ACHN (cell line): ENCODE data around the gene METTL21C.

Experiments used
- DNase-seq: peaks from one replicate; pipeline ENCODE4 v3.0.0-alpha.2; 2015
- in situ Hi-C: cut with HindIII; loops from 2 replicates; pipeline ENCODE4 v1.10.0; 2017; ENCODE audit warnings: low sequenced_read_pairs, low pct_ligation_motif_present, low pct_unique_long_range_greater_than_20kb

The METTL21C gene

GRCh38 chr13:102679449-102680132 is 15.3 kb downstream of the METTL21C start:
- DNase-seq = no peak
- in situ Hi-C loops = no loop called here

- in situ Hi-C loops = no loop called here
- DNase-seq = no peak
Measured at GRCh38 chr13:102678339-102679107, 16.3 kb downstream of the METTL21C start.

DNA sequence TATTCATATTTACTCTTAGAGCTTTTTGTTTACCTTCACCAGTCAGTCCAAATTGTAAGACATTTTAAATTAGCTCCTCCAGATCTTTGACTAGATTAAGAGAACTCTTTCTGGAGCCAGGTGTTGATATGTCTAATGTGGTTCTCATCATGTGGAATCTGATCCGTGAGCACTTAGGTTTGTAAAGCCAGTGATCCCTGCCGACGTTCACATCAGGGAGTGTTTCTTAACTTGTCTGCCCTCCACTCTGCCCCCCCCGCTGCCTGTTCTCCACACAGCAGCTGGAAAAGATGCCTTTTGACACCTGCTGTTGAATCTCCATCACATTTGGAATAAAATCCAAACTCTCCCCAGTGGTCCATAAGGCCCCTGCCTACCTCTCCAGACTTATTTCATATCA is 17.7 kb downstream of the METTL21C start:
- DNase-seq = no peak
- in situ Hi-C loops = no loop called here

DNA sequence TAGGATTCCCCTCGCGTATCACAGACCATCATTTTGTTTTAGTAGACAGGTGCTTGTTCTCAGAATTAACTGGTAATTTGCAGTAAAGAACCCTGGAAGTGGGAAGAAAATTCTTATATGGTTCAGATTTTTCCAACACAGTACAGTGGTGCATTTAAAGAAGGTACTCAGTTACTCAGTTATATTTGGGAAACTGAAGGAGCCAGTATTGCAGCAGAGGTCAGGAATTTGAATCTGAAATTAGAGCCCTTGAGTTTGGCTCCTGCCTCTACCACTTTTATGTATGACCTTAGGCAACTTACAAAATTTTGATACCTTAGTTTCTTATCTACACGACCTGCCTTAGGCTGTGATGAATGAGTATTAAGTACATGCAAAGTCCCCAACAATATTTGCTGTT is 19.7 kb downstream of the METTL21C start:
- in situ Hi-C loops = no loop called here
- no peak for DNase-seq

DNA sequence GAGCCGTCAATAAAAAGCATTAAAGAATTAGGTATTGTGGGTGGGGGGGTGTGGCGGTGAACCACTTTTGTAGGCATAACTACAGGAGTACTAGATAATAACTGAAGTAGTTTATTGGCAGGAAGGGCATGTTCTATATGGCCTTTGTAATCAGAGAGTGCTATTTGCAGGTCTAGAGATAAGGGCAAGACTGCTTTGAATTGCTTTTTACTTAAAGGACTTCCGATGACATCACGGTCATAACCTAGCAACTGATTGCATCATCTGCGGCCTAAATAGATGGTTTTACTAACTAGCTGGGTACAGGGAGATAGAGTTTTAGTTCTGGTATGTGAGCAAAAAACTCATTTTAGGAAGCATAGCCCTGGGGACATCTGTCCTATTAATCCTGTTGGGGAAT is 24.7 kb downstream of the METTL21C start:
- in situ Hi-C loops = no loop called here
- DNase-seq = no peak

DNA sequence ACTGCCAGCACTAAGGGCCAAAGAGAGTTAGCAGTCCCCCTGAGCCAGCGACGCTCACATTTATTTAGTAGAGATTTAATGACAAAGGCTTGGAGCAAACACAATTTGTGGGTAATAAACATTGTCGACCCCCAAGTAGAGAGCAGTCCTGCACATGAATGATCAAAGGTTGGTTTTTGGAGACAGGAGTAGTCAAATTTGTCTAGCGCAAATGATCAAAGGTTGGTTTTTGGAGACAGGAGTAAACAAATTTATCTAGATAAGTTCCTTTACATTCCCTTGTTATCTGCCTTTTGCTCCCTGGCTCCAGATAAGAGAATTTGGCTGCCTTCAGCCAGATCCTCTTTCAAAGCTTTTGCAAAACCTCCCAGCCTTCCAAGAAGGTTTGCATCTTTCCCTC is 26.9 kb downstream of the METTL21C start:
- in situ Hi-C loops = no loop called here

GRCh38 chr13:102667023-102667422 is 27.8 kb downstream of the METTL21C start:
- in situ Hi-C loops = no loop called here

More for the DNA sequence above, 26.9 kb downstream of the METTL21C start:
- no peak for DNase-seq

GRCh38 chr13:102659168-102659713 is 35.6 kb downstream of the METTL21C start:
- in situ Hi-C loops = no loop called here

More at GRCh38 chr13:102667023-102667422, 27.8 kb downstream of the METTL21C start:
- DNase-seq = no peak

GRCh38 chr13:102658660-102659059 is 36.2 kb downstream of the METTL21C start:
- DNase-seq = no peak
- in situ Hi-C loops = no loop called here

More at GRCh38 chr13:102659168-102659713, 35.6 kb downstream of the METTL21C start:
- no peak for DNase-seq

- in situ Hi-C loops = no loop called here
- DNase-seq = no peak
Measured at GRCh38 chr13:102657630-102658029, 37.2 kb downstream of the METTL21C start.

DNA sequence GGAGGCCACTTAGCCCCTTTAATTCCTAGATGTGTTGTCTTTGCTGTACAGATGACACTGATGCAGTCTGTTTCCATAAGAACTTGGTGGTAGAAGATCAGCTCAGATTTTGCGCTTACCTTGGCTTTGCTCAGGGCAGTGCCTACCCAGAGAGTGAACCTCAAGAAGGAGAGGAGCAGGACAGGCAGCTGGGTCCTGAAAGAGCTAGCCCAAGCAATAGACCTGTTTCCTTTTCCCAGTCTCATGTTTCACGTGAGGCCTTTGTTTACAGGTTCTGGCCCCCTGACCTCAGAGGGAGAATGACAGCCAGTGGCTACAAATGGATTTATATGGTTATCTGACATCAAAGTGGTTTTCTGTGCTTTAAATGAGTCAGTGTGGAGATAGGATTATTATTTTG is 40.1 kb downstream of the METTL21C start:
- DNase-seq = no peak
- in situ Hi-C loops = no loop called here

DNA sequence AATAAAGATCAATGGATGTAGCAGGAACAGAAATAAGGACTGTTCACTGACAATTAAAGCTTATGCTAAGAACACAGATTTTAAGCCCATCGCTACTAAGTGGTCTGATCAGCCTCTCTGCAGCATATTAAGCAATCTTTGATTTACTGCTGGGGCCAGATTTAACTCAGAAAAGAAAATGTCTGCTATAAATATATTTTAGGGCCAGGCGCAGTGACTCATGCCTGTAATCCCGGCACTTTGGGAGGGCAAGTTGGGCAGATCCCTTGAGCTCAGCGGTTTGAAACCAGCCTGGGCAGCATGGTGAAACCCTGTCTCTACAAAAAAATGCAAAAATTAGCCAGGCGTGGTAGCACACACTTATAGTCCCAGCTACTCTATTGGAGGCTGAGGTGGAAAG is 43.0 kb downstream of the METTL21C start:
- in situ Hi-C loops = no loop called here
- peak; percentile 76 for DNase-seq

- in situ Hi-C loops = no loop called here
- peak; percentile 8 for DNase-seq
Measured at GRCh38 chr13:102651392-102651791, 43.5 kb downstream of the METTL21C start.

DNA sequence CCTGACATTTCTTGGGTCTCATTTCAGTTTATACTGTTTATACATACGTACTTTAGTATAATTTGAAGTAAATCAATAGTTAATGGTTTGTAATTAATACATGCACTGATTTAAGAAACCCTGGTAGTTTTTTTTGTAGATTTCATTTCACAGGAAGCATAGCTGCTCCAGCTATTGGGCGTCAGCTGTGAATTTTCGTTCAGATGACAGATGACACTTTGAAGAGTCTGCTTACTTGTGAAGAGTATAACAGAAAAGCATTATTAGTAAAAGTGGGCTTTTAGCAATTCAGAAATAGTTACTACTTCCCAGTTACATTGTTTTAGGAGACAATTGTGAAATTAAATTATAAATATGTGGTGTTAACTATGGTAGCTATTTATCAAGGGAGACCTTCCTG is 44.4 kb downstream of the METTL21C start:
- no peak for DNase-seq
- in situ Hi-C loops = no loop called here

- DNase-seq = no peak
- in situ Hi-C loops = no loop called here
Measured at GRCh38 chr13:102648046-102648445, 46.8 kb downstream of the METTL21C start.

GRCh38 chr13:102645701-102646100 is 49.1 kb downstream of the METTL21C start:
- in situ Hi-C loops = no loop called here
- no peak for DNase-seq

DNA sequence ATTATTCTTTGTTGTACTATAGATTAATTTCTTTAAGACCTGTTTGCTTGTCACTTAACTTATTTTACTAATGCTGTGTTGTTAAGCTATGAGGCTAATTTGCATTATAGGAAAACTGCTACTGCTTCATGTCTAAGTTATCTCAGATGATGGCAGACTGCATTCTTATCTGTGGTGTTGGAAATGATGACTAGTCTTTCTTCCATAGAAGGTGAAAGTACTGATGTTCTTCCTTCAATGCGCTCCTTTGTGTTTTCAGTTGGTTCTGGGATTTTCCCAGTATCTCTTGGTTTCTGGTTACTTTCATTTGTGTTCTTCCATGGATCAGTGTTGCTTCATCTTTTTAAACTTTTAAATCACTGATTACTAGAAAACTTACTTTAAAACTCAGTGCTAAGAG is 51.2 kb downstream of the METTL21C start:
- no peak for DNase-seq
- in situ Hi-C loops = no loop called here

DNA sequence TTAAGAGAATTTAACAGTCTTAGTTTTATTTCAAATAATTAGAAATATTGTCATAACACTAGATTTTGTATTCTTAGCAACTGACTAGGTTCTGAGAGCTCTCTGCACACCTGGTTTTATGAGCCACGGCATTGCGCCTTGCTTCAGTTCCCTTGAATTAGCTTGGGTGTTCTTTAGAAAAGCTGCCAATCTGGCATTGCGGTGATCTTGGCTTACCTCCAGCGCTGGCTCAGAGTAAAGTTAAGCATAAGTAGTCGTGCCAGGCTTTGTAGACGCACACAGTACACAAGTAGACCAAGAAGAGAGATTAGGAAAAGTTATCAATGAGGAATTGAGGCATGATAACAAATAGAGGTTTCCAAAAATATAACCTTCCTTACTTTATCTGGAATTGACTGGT is 52.4 kb downstream of the METTL21C start:
- in situ Hi-C loops = no loop called here
- DNase-seq = no peak

GRCh38 chr13:102642029-102642428 is 52.8 kb downstream of the METTL21C start:
- in situ Hi-C loops = no loop called here
- DNase-seq = no peak

DNA sequence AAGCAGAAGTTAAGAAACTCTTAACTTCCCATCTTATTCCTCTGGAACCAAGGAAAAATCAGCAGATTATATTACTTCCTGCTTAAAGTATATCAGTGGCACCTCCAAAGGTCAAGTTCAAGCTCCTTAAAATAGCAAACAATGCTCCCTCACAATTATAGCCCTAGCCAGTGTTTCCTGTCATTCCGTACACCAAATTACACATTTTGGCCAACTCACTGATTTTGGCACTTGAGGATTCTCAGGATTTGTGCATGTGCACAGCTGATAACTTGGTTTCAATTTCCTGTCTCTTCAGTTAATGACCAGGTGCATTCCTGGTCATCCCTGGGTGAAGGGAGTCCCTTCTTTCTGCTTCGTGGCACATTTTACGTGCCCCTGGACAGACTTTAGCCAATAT is 56.1 kb downstream of the METTL21C start:
- in situ Hi-C loops = no loop called here

More for the DNA sequence above, 56.1 kb downstream of the METTL21C start:
- no peak for DNase-seq
